Osteoblast (primary cell): Measurements from ENCODE around the gene RYR2. TPM values are rescaled to one million over a fixed set of nuclear protein-coding genes. Genes with fewer than 3 reads are reported as not detected.

ENCODE experiments used
- DNase-seq: peaks from one replicate; pipeline ENCODE4 v3.0.0; 2011; ENCODE audit warnings: low spot score, mixed read lengths; ENCODE audit not compliant: insufficient read length; ENCODE audit errors: missing footprints
- H2AFZ ChIP-seq: 2 replicates; pipeline ENCODE4 v1.6.0; 2011; ENCODE audit warnings: mild to moderate bottlenecking, low read length
- H3K27ac ChIP-seq: 2 replicates; pipeline ENCODE4 v1.5.1; 2011; ENCODE audit warnings: mild to moderate bottlenecking, low read depth, low read length, moderate library complexity
- H3K27me3 ChIP-seq: 2 replicates; pipeline ENCODE4 v1.6.0; 2012; ENCODE audit warnings: mild to moderate bottlenecking, control low read depth, inconsistent platforms, low read length, moderate library complexity; ENCODE audit not compliant: insufficient read depth
- H3K36me3 ChIP-seq: 2 replicates; pipeline ENCODE4 v1.5.1; 2011; ENCODE audit warnings: mild to moderate bottlenecking, low read length, control low read depth, moderate library complexity; ENCODE audit not compliant: insufficient read depth
- H3K4me1 ChIP-seq: 2 replicates; pipeline ENCODE4 v1.5.1; 2011; ENCODE audit warnings: mild to moderate bottlenecking, low read length, control low read depth, moderate library complexity; ENCODE audit not compliant: insufficient read depth
- H3K4me2 ChIP-seq: 2 replicates; pipeline ENCODE4 v1.6.0; 2011; ENCODE audit warnings: mild to moderate bottlenecking, low read length; ENCODE audit not compliant: insufficient read depth
- H3K4me3 ChIP-seq: fragments of 200-600 bp; sonication (generic); 3 replicates; pipeline ENCODE4 v1.5.1; 2012; ENCODE audit warnings: mild to moderate bottlenecking, low read length, inconsistent platforms; ENCODE audit not compliant: insufficient read depth
- H3K79me2 ChIP-seq: 2 replicates; pipeline ENCODE4 v1.6.0; 2012; ENCODE audit warnings: mild to moderate bottlenecking, low read length, control low read depth, inconsistent platforms; ENCODE audit not compliant: insufficient read depth
- H3K9me3 ChIP-seq: 2 replicates; pipeline ENCODE4 v1.5.1; 2011; ENCODE audit warnings: low read depth, low read length, control low read depth
- H4K20me1 ChIP-seq: 2 replicates; pipeline ENCODE4 v1.6.0; 2012; ENCODE audit warnings: mild to moderate bottlenecking, low read length, control low read depth; ENCODE audit not compliant: insufficient read depth
- total RNA-seq: library from RNA; depleted of rRNA; stranded (reverse); fragments of >200 nt; gene quantifications from 2 replicates; pipeline ENCODE4 v1.2.3, GENCODE V29; 2012
- TF ChIP-seq, protein P1 (sequence below): IDR thresholded peaks from 2 replicates; pipeline ENCODE4 v1.5.1; 2011; ENCODE audit warnings: mild to moderate bottlenecking, low read depth, low read length, moderate library complexity; ENCODE audit errors: extremely low read depth

The RYR2 gene
- total RNA-seq, 1 donor: not detected

- no peaks in the 10 kb centered on the region for H3K4me1 ChIP-seq
- H3K4me2 ChIP-seq: no peak overlapping the region
- DNase-seq: no peak
- H3K27ac ChIP-seq: no peak overlapping the region
- H3K36me3 ChIP-seq: no peaks in the 10 kb centered on the region
- no peak overlapping the region for H2AFZ ChIP-seq
- no peaks in the 10 kb centered on the region for H4K20me1 ChIP-seq
- no peaks in the 10 kb centered on the region for H3K79me2 ChIP-seq
- H3K27me3 ChIP-seq: no peaks in the 10 kb centered on the region
- TF ChIP-seq, protein P1, sequence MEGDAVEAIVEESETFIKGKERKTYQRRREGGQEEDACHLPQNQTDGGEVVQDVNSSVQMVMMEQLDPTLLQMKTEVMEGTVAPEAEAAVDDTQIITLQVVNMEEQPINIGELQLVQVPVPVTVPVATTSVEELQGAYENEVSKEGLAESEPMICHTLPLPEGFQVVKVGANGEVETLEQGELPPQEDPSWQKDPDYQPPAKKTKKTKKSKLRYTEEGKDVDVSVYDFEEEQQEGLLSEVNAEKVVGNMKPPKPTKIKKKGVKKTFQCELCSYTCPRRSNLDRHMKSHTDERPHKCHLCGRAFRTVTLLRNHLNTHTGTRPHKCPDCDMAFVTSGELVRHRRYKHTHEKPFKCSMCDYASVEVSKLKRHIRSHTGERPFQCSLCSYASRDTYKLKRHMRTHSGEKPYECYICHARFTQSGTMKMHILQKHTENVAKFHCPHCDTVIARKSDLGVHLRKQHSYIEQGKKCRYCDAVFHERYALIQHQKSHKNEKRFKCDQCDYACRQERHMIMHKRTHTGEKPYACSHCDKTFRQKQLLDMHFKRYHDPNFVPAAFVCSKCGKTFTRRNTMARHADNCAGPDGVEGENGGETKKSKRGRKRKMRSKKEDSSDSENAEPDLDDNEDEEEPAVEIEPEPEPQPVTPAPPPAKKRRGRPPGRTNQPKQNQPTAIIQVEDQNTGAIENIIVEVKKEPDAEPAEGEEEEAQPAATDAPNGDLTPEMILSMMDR: no peak
- H3K4me3 ChIP-seq: no peak overlapping the region
- no peaks in the 10 kb centered on the region for H3K9me3 ChIP-seq
Measured at GRCh38 chr1:237687804-237688203, 645.8 kb downstream of the RYR2 start.

DNA sequence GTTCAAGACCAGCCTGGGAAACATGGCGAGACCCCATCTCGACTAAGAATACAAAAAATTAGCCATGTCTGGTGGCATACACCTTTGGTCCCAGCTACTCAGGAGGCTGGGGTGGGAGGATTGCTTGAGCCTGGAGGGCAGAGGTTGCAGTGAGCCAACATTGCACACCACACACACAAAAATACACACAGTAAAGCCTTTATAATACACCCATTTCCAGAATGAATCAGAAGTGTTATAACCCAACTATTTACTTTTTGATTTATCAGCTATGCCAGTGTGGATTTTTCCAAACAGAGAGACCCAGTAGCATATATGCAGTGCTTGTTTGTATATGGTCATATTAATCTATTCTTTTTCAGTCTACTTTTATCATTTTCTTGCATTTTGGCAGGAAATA is 648.7 kb downstream of the RYR2 start:
- Histone ChIP-seq H3K79me2 (no peaks in the 10 kb centered on the region), H3K9me3 (no peaks in the 10 kb centered on the region), H4K20me1 (no peaks in the 10 kb centered on the region), H2AFZ (no peak overlapping the region), H3K36me3 (no peaks in the 10 kb centered on the region), H3K4me1 (no peaks in the 10 kb centered on the region), H3K4me2 (no peak overlapping the region), H3K27ac (no peak overlapping the region), H3K27me3 (no peaks in the 10 kb centered on the region), H3K4me3 (no peak overlapping the region)
- no peak for DNase-seq
- TF ChIP-seq, protein P1: no peak

- Histone ChIP-seq H3K27me3 (no peaks in the 10 kb centered on the region), H3K9me3 (no peaks in the 10 kb centered on the region), H3K79me2 (no peaks in the 10 kb centered on the region), H3K4me1 (no peaks in the 10 kb centered on the region), H3K4me3 (no peak overlapping the region), H3K4me2 (no peak overlapping the region), H3K27ac (no peak overlapping the region), H2AFZ (no peak overlapping the region), H3K36me3 (no peaks in the 10 kb centered on the region), H4K20me1 (no peaks in the 10 kb centered on the region)
- DNase-seq: no peak
- TF ChIP-seq, protein P1: no peak
Measured at GRCh38 chr1:237692255-237692654, 650.3 kb downstream of the RYR2 start.

- H4K20me1 ChIP-seq: no peaks in the 10 kb centered on the region
- no peaks in the 10 kb centered on the region for H3K27me3 ChIP-seq
- H3K36me3 ChIP-seq: no peaks in the 10 kb centered on the region
- DNase-seq: no peak
- no peak overlapping the region for H3K4me3 ChIP-seq
- H3K4me1 ChIP-seq: no peaks in the 10 kb centered on the region
- TF ChIP-seq, protein P1: no peak
- no peak overlapping the region for H3K27ac ChIP-seq
- no peak overlapping the region for H3K4me2 ChIP-seq
- no peaks in the 10 kb centered on the region for H3K9me3 ChIP-seq
- no peak overlapping the region for H2AFZ ChIP-seq
- no peaks in the 10 kb centered on the region for H3K79me2 ChIP-seq
Measured at GRCh38 chr1:237695878-237696277, 653.9 kb downstream of the RYR2 start.
